NCI-H2171 (cell line): ENCODE measurements around the gene AGPAT4.
"Not testable (repeated sequence)": the region's sequence is repeated elsewhere in the genome, so short reads cannot be mapped to it uniquely, and the experiment has no call there.

Experiments
- DNase-seq: peaks from one replicate; lab custom pipeline; 2025; lab: John Stamatoyannopoulos, UW

The AGPAT4 gene

GRCh38 chr6:161227004-161227960, 46.6 kb downstream of the AGPAT4 start:
- no peak for DNase-seq

DNA sequence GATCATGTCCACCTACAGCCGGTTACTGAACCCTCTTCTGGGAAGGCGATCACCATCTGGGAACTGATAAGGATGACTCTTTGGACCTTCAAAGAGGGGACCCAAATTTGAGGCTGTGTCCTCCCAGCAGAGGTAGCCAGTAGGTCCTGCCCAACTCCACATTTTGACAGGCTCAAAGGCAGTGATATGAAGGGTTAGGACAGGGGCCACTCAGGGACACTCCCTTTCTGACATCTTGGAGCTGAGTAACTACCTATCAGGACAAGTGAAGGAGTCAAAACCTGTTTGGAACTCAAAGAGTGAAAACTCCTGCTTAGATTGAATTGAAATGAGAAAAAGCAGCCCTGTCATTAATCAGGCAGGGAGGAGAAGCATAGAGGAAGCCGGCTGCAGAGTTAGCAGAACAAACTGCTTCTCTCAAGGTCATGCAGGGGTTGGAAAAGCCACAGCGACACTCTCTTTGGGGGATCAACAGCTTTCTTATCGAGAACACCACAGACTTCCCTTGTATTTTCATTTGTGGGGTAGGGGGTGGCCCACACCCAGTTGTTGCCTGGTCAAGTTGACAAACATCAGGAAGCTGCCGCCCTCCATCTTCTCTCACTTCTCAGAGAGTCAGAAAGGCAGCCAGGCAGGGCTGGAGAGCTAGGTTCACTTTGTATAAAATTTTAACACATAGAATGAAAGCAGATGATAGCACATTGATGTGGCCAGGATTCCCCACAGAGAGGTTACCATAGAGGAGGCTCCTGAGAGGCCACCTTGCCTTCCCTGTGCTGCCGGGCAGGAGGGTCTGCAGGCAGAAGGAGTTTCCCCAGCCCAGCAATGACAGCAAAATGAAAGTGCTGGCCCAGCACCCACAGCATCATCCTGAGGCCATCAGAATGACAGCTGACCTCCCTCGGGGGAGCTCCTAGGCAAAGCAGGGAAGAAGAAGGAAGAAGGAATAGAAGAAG, 47.6 kb downstream of the AGPAT4 start:
- no peak for DNase-seq

GRCh38 chr6:161225681-161226008, 48.2 kb downstream of the AGPAT4 start:
- no peak for DNase-seq

DNA sequence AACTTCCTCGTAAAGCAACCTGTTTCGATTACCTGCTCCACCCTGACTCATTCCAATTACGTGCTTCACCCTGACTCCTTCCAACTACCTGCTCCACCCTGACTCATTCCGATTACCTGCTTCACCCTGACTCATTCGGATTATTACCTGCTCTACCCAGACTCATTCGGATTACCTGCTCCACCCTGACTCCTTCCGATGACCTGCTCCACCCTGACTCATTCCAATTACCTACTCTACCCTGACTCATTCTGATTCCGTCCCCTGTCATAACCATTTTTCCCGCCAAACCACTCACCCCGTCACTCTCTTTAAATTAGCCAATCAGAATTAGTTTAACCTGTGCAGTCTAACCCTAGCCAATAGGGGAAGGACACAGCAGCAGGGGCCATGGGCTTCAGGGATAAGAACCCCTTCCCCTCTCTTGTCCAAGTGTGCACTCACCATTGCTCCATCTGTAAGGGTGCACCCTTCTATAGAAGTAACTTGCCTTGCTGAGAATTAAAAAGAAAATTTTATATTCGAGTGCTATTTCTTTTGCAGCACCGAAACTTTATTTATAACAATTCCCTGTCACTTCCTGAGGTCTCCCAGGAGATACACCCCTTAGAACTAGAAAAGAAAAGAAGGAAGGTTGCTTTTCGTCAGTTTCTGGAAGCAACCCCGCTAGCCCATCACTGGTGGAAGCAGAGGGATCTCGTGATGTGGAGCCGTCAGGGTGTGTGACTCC, 48.7 kb downstream of the AGPAT4 start:
- not testable (repeated sequence) for DNase-seq

- no peak for DNase-seq
Measured at GRCh38 chr6:161223646-161224045, 50.2 kb downstream of the AGPAT4 start.

- DNase-seq, result no peak
Measured at GRCh38 chr6:161222706-161223234, 51.1 kb downstream of the AGPAT4 start.

- DNase-seq, result no peak
Measured at GRCh38 chr6:161220346-161220745, 53.5 kb downstream of the AGPAT4 start.

DNA sequence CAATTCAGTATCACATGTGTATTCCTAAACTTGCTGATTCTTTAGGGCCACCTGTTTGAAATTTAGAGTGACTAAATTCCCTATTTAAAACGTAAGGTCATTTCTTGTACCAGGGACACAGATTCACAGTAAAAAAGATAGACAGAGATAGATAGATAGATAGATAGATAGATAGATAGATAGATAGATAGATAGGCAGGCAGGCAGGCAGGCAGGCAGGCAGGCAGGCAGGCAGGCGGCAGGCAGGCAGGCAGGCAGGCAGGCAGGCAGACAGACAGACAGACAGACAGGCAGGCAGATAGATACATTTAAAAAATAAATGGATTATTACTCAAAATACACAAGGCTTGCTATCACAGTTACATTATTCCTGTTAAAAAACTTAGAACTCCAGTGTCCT, 54.2 kb downstream of the AGPAT4 start:
- DNase-seq, result no peak

DNA sequence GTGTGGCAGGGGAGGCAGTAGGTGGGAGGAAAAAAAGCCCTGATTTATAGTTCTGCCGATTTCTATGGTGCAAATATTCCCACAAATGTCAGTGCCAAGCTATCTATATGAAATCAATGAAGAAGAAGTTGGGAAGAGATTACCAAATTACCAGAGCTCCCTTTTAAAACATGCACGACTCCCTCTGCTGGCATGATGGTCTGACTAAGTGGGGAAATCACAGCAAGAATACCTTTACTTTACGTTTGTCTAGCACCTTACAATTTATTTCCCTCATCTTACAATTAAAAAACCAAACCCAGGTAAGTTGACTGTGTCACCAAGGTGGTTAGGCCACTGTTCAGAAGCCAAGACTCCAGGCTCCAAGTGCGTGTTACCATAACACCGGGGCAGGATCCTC, 55.6 kb downstream of the AGPAT4 start:
- no peak for DNase-seq

- no peak for DNase-seq
Measured at GRCh38 chr6:161217628-161218027, 56.2 kb downstream of the AGPAT4 start.

GRCh38 chr6:161216616-161217205, 57.1 kb downstream of the AGPAT4 start:
- no peak for DNase-seq

DNA sequence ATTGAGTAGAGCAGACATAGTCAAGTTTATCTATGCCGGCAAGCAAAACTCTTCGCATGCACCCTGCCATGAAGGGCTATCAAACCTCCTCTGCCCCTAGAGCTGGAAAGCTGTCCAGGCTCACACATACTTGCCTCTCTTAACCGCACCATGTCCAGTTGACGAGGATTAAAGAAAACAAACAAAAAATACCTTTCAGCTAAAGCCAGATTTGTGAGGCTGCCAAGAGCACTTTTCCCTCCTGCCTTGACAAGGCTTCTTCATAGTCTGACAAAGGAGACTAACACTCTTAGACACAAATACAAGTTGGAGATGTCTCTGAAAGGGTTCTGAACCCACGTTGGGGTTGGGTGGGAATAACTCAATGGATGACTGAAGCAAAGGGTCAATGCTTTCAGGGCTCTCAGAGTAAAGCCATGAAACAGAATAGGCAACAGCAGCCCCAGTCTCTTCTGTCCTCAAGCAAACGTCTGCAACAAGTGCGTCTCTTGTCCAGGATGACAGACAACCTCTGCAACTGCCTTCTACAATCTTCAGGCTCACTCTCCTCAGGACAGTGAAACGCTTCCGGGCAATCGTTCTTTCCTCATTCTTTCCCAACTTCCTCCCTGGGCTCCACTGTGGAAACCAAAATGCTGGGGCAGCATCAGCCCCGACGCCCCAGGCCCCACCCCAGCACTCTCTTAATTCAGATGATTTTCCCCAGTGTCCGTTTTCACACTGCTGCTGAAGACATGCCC, 57.8 kb downstream of the AGPAT4 start:
- no peak for DNase-seq

GRCh38 chr6:161215193-161215592, 58.7 kb downstream of the AGPAT4 start:
- no peak for DNase-seq

- no peak for DNase-seq
Measured at GRCh38 chr6:161214722-161215121, 59.1 kb downstream of the AGPAT4 start.

GRCh38 chr6:161212902-161213301, 61.0 kb downstream of the AGPAT4 start:
- no peak for DNase-seq

GRCh38 chr6:161211380-161212035, 62.4 kb downstream of the AGPAT4 start:
- no peak for DNase-seq

GRCh38 chr6:161210857-161211256, 63.0 kb downstream of the AGPAT4 start:
- no peak for DNase-seq

GRCh38 chr6:161207200-161207599, 66.7 kb downstream of the AGPAT4 start:
- DNase-seq, result no peak

GRCh38 chr6:161204866-161205557, 68.8 kb downstream of the AGPAT4 start:
- DNase-seq, result no peak
